Spleen (tissue), 11 donors: ENCODE results near the gene ARIH2. TPM values are rescaled to one million over a fixed set of nuclear protein-coding genes. Genes with fewer than 3 reads are reported as not detected.

ENCODE experiments used
- DNase-seq: peaks from one replicate; pipeline ENCODE4 v3.0.0-alpha.2; 2020
- H3K27ac ChIP-seq, 8 donors: fragments of 200-600 bp; sonication (generic) in 7 of 8; 1 replicate in 4 of 8; 2 replicates in 4 of 8; pipeline versions ENCODE4 v1.5.0 to v1.8.0; 2016 to 2021; ENCODE audit warnings: inconsistent platforms in 4 of 8, mild to moderate bottlenecking in 4 of 8, moderate library complexity in 1 of 8
- H3K27me3 ChIP-seq, 7 donors: fragments of 200-600 bp; sonication (generic) in 6 of 7; replicated peaks in 1 of 7; 1 replicate in 4 of 7; 2 replicates in 3 of 7; pipeline versions ENCODE4 v1.5.0 to v1.8.0; 2016 to 2021; ENCODE audit warnings: inconsistent platforms in 3 of 7, mild to moderate bottlenecking in 1 of 7
- H3K36me3 ChIP-seq, 6 donors: fragments of 200-600 bp; sonication (generic) in 5 of 6; 1 replicate in 4 of 6; 2 replicates in 2 of 6; pipeline versions ENCODE4 v1.5.0 to v1.8.0; 2016 to 2021; ENCODE audit warnings: inconsistent platforms in 2 of 6
- H3K4me1 ChIP-seq, 6 donors: fragments of 200-600 bp; sonication (generic) in 5 of 6; 1 replicate in 3 of 6; 2 replicates in 3 of 6; pipeline versions ENCODE4 v1.5.0 to v1.8.0; 2016 to 2021; ENCODE audit warnings: inconsistent platforms in 3 of 6
- H3K4me3 ChIP-seq, 8 donors: fragments of 200-600 bp; sonication (generic) in 7 of 8; 1 replicate in 4 of 8; 2 replicates in 4 of 8; pipeline versions ENCODE4 v1.5.0 to v1.8.0; 2016 to 2021; ENCODE audit warnings: inconsistent platforms in 4 of 8, mild to moderate bottlenecking in 4 of 8, moderate library complexity in 2 of 8
- H3K9me3 ChIP-seq, 8 donors: fragments of 200-600 bp; sonication (generic) in 7 of 8; 1 replicate in 4 of 8; 2 replicates in 4 of 8; pipeline versions ENCODE4 v1.5.0 to v1.8.0; 2016 to 2021; ENCODE audit warnings: inconsistent platforms in 4 of 8
- CTCF ChIP-seq, 11 experiments: fragments of 200-600 bp in 7 of 11; fragments of 450-650 bp in 4 of 11; sonication (generic) in 4 of 11; IDR thresholded peaks in 8 of 11; conservative IDR thresholded peaks in 3 of 11; 1 replicate in 7 of 11; 2 replicates in 4 of 11; pipeline versions ENCODE4 v1.4.0 to v1.8.0; 2016 to 2021; ENCODE audit warnings: antibody characterized with exemption in 11 of 11, inconsistent platforms in 4 of 11, mild to moderate bottlenecking in 1 of 11
- POLR2A ChIP-seq, 3 donors: fragments of 450-650 bp; IDR thresholded peaks; one replicate each; pipeline ENCODE4 v1.5.1; 2017; ENCODE audit warnings: antibody characterized with exemption in 3 of 3, mild to moderate bottlenecking in 1 of 3
- POLR2AphosphoS5 ChIP-seq, 3 donors: sonication (generic); formaldehyde crosslinking; IDR thresholded peaks; one replicate each; pipeline ENCODE4 v1.5.1; 2017; ENCODE audit warnings: antibody characterized with exemption in 3 of 3
- WGBS, 5 donors: extraction: QIAGEN DNeasy Blood & Tissue Kit in 3 of 5; methylation state at CpG; one replicate each; pipeline versions ENCODE4 v1.1.5 to v1.1.7; 2013 to 2018; 5-methylcytosine and 5-hydroxymethylcytosine counted together
- intact Hi-C: fragments of 100-400 bp; cut with DNase I; formaldehyde crosslinking; loops from one replicate; pipeline ENCODE4 v1.15.0; 2023; ENCODE audit warnings: low total_unique reads
- polyA plus RNA-seq, 3 donors: library from polyadenylated mRNA; stranded (reverse); fragments of 200-250 nt; gene quantifications; one replicate each; pipeline ENCODE4 v1.2.1, GENCODE V29; 2013
- total RNA-seq, 7 donors: library from RNA; depleted of rRNA in 3 of 7; stranded (reverse); fragments of >200 nt in 3 of 7; fragmentation: NEBNext Ultra II Directional in 4 of 7; extraction: Animal tissue kit (Norgen Biotek cat#: 25700) in 4 of 7; gene quantifications; one replicate each; pipeline versions ENCODE4 v1.1.0 to v1.2.1, GENCODE V29; 2016 to 2021
- donor health status: healthy with polysubstance abuse.
- donor health status: DM: no; HTN: no; CAD: no; lungs with moderate emphysema.
- donor health status: DM: no; HTN: no; CAD: no.
- donor health status: Bipolar disorder and iron deficiency.
- donor health status: healthy.
- donor health status: DM: no; HTN: no; CAD: no.
- donor health status: DM: yes; HTN: yes; CAD: no.

ARIH2 gene
- total and polyA plus RNA-seq, 10 donors: 25.2 to 112 (median 94.5) TPM

GRCh38 chr3:49013113-49013737 is 94.6 kb downstream of the ARIH2 start:
- 84 to 92% (median 87%) methylated on average over 14 to 19 of the region's 19 CpGs for WGBS, 5 donors
- no peaks in the 10 kb centered on the region for H3K27me3 ChIP-seq
- H3K4me1 ChIP-seq: peaks cover 23 to 83% (median 47%) of the 10 kb centered on the region in 6 donors
- DNase-seq: no peak
- peaks cover 0 to 76% (median 44%) of the 10 kb centered on the region in 6 donors for H3K36me3 ChIP-seq
- H3K4me3 ChIP-seq: no peak overlapping the region
- H3K9me3 ChIP-seq: no peaks in the 10 kb centered on the region
- H3K27ac ChIP-seq: peak overlapping the region in 4 of 8 donors; percentile 10 to 48 (median 24)
- intact Hi-C loops: no loop called here
- no peak for TF ChIP-seq CTCF (IDR thresholded peaks at IDR 0.05 in 8 of 11, conservative IDR thresholded peaks at IDR 0.05 in 3 of 11)
- peak in 1 of 3 donors; percentile 16 for TF ChIP-seq POLR2AphosphoS5 (IDR thresholded peaks at IDR 0.05)

GRCh38 chr3:49013738-49014660 is 95.4 kb downstream of the ARIH2 start:
- H3K27me3 ChIP-seq: no peaks in the 10 kb centered on the region
- WGBS, 5 donors: 78 to 85% (median 83%) methylated on average over 14 to 24 of the region's 24 CpGs
- H3K36me3 ChIP-seq: peaks cover 0 to 73% (median 44%) of the 10 kb centered on the region in 6 donors
- H3K4me3 ChIP-seq: no peak overlapping the region
- peak overlapping the region in 1 of 8 donors; percentile 48 for H3K27ac ChIP-seq
- peaks cover 19 to 83% (median 46%) of the 10 kb centered on the region in 6 donors for H3K4me1 ChIP-seq
- intact Hi-C loops: no loop called here
- DNase-seq: no peak
- peak in 10 of 11 experiments; percentile 15 to 75 (median 51) for TF ChIP-seq CTCF (IDR thresholded peaks at IDR 0.05 in 8 of 11, conservative IDR thresholded peaks at IDR 0.05 in 3 of 11)
- peak in 2 of 3 donors; percentile 8 to 28 for TF ChIP-seq POLR2AphosphoS5 (IDR thresholded peaks at IDR 0.05)
- no peak for TF ChIP-seq POLR2A (IDR thresholded peaks at IDR 0.05)
- no peaks in the 10 kb centered on the region for H3K9me3 ChIP-seq

GRCh38 chr3:49015072-49015471 is 96.4 kb downstream of the ARIH2 start:
- H3K4me3 ChIP-seq: no peak overlapping the region
- DNase-seq: no peak
- H3K9me3 ChIP-seq: no peaks in the 10 kb centered on the region
- H3K27me3 ChIP-seq: no peaks in the 10 kb centered on the region
- no peak overlapping the region for H3K27ac ChIP-seq
- no peak for TF ChIP-seq POLR2A (IDR thresholded peaks at IDR 0.05)
- TF ChIP-seq POLR2AphosphoS5 (IDR thresholded peaks at IDR 0.05): peak; percentile 10 to 62 (median 33)
- intact Hi-C loops: no loop called here
- H3K4me1 ChIP-seq: peaks cover 29 to 83% (median 52%) of the 10 kb centered on the region in 6 donors
- 86 to 95% (median 90%) methylated on average over 5 to 8 of the region's 8 CpGs for WGBS, 5 donors
- H3K36me3 ChIP-seq: peaks cover 0 to 65% (median 44%) of the 10 kb centered on the region in 6 donors

- no peak for DNase-seq
- H3K27me3 ChIP-seq: no peaks in the 10 kb centered on the region
- H3K4me3 ChIP-seq: no peak overlapping the region
- TF ChIP-seq POLR2AphosphoS5 (IDR thresholded peaks at IDR 0.05) (no peak), POLR2A (IDR thresholded peaks at IDR 0.05) (no peak), CTCF (IDR thresholded peaks at IDR 0.05 in 8 of 11, conservative IDR thresholded peaks at IDR 0.05 in 3 of 11) (no peak)
- peak overlapping the region in 1 of 8 donors; percentile 85 for H3K27ac ChIP-seq
- H3K9me3 ChIP-seq: no peaks in the 10 kb centered on the region
- H3K36me3 ChIP-seq: peaks cover 0 to 63% (median 44%) of the 10 kb centered on the region in 6 donors
- H3K4me1 ChIP-seq: peaks cover 34 to 83% (median 59%) of the 10 kb centered on the region in 6 donors
- 86 to 92% (median 90%) methylated on average over 4 to 6 of the region's 6 CpGs for WGBS, 5 donors
- intact Hi-C loops: no loop called here
Measured at GRCh38 chr3:49015765-49016164, 97.1 kb downstream of the ARIH2 start.
